ENCODE measurements around the gene ATXN1.

DNA sequence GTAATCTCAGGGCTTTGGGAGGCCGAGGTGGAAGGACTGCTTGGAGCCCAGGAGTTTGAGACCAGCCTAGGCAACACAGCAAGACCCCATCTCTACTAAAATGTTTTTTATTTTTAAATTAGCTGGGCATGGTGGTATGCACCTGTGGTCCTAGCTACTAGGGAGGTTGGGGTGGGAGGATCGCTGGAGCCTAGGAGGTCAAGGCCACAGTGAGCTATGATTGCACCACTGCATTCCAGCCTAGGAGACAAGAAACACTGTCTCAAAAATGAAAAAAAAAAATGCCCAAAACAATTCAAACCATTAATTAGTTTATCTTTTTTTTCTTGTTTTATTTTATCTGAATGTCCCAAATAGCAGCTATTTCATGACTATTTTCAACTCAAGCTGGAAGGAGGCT is 437.1 kb downstream of the ATXN1 start:
- no peak for TF ChIP-seq TSHZ2 (CRISPR knock-in tag; IDR thresholded peaks at IDR 0.05)
- TF ChIP-seq ZNF565 (CRISPR knock-in tag; conservative IDR thresholded peaks at IDR 0.05; ENCODE audit: low read depth): no peak
- TF ChIP-seq CREB5 (CRISPR knock-in tag; IDR thresholded peaks at IDR 0.05; ENCODE audit: low read depth): no peak
- no peak for TF ChIP-seq OSR1 (CRISPR knock-in tag; IDR thresholded peaks at IDR 0.05)
- no peak for TF ChIP-seq RARB (CRISPR knock-in tag; IDR thresholded peaks at IDR 0.05)
